ENCODE measurements around the gene MTG1.

The MTG1 gene

DNA sequence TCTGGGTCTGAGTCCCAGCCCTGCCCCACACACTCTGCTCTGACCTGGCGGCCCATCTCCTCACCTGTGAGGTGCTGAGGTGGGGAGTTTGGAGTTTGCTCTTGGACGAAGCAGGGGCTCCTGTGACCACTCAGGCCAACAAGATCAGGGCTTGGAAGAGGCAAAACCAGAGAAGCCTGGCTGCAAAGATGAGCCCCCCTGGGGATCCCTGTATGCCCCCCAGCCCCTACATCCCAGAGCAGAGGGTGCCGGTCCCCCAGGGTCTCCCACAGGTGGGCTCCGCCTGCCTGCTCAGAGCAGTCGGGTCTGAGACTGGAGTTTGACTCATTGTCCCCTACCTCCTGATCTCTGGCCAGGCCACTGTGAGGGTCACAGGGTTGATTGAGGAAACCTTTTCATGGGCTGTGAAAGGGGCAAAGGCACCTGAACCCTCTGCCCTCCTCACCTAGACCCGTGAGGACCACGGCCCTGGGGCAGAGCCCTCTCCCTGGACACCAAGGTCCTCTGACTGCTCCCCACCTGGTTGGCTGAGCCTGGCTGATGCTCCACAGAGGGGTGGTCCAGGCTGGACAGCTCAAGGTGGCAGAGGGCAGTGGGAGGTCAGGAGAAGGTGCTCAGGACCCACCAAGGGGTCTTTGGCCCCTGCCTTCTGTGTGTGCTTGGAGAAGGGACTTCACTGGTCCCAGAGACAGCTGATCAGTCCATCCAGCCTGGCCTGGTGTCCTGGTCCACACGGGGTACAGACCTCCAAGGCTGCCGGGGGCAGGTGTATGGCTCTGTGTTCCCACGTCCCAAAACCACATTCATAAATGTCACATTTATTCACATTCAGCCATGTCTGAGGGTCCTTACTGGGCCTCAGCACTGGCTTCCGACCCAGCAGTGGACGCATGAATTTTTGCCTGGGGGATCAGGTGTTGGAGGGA lies 50.6 kb downstream of the MTG1 start:
- no peak overlapping the region for H3K9ac ChIP-seq (ENCODE audit: low read depth, low read length, poor library complexity, severe bottlenecking)
- TF ChIP-seq, protein P1, sequence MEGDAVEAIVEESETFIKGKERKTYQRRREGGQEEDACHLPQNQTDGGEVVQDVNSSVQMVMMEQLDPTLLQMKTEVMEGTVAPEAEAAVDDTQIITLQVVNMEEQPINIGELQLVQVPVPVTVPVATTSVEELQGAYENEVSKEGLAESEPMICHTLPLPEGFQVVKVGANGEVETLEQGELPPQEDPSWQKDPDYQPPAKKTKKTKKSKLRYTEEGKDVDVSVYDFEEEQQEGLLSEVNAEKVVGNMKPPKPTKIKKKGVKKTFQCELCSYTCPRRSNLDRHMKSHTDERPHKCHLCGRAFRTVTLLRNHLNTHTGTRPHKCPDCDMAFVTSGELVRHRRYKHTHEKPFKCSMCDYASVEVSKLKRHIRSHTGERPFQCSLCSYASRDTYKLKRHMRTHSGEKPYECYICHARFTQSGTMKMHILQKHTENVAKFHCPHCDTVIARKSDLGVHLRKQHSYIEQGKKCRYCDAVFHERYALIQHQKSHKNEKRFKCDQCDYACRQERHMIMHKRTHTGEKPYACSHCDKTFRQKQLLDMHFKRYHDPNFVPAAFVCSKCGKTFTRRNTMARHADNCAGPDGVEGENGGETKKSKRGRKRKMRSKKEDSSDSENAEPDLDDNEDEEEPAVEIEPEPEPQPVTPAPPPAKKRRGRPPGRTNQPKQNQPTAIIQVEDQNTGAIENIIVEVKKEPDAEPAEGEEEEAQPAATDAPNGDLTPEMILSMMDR (conservative IDR thresholded peaks at IDR 0.05; ENCODE audit: low read length): no peak
- TF ChIP-seq EZH2phosphoT487 (IDR thresholded peaks at IDR 0.05; ENCODE audit: borderline replicate concordance): no peak
- H3K9me3 ChIP-seq (ENCODE audit: insufficient read depth, low read depth, low read length): peaks cover 15% of the 10 kb centered on the region; the same call in 1 of the 2 replicates

DNA sequence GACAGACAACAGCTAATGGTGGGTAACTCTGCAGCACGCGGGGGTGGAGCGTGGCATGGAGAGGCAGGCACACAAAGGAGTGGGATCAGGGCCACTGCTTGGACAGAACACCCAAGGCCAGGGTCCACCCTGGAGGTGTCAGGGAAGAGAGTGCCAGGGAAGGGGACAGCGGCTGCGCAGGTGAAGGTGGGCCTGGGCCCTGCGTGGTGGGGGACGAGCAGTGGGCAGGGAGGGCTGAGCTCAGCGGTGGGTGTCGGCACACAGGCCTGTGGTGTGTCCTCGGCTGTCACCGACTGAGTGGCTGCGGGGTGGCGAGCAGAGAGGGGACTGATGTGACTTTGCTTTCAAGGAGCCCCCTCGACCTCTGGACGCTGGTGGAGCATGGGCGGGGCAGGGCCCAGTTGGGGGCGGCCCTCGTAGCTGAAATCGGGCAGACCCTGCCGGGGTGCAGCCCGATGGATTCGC lies 51.3 kb downstream of the MTG1 start:
- Histone ChIP-seq H3K9me2 (replicated peaks; ENCODE audit: low read depth, low read length) (no peaks in the 10 kb centered on the region), H3F3A (ENCODE audit: low read depth) (no peaks in the 10 kb centered on the region), H3K4me3 (ENCODE audit: low read length, poor library complexity, severe bottlenecking) (no peak overlapping the region), H3K36me3 (ENCODE audit: insufficient read depth, low read length) (no peaks in the 10 kb centered on the region), H3K27me3 (ENCODE audit: insufficient read depth, low read length, poor library complexity, severe bottlenecking) (peaks cover 5% of the 10 kb centered on the region), H4K20me1 (ENCODE audit: insufficient read depth, low read length, poor library complexity, severe bottlenecking) (no peaks in the 10 kb centered on the region), H3K9ac (ENCODE audit: low read depth, low read length, poor library complexity, severe bottlenecking) (no peak overlapping the region), H3K79me2 (ENCODE audit: insufficient read depth, low read length) (no peaks in the 10 kb centered on the region), H2AFZ (ENCODE audit: low read length) (no peak overlapping the region), H3K4me1 (ENCODE audit: insufficient read depth, low read length, poor library complexity, severe bottlenecking) (peaks cover 29% of the 10 kb centered on the region), H3K9me3 (ENCODE audit: insufficient read depth, low read depth, low read length) (peaks cover 15% of the 10 kb centered on the region; the same call in 1 of the 2 replicates), H3K4me2 (ENCODE audit: low read depth, low read length, poor library complexity, severe bottlenecking) (no peak overlapping the region)
- TF ChIP-seq, protein P1 (conservative IDR thresholded peaks at IDR 0.05; ENCODE audit: low read length): no peak
- TF ChIP-seq EZH2phosphoT487 (IDR thresholded peaks at IDR 0.05; ENCODE audit: borderline replicate concordance): no peak

More for the DNA sequence above, 50.6 kb downstream of the MTG1 start:
- no peaks in the 10 kb centered on the region for H4K20me1 ChIP-seq (ENCODE audit: insufficient read depth, low read length, poor library complexity, severe bottlenecking)
- peaks cover 5% of the 10 kb centered on the region for H3K27me3 ChIP-seq (ENCODE audit: insufficient read depth, low read length, poor library complexity, severe bottlenecking)
- no peaks in the 10 kb centered on the region for H3K9me2 ChIP-seq (replicated peaks; ENCODE audit: low read depth, low read length)
- no peak overlapping the region for H3K4me3 ChIP-seq (ENCODE audit: low read length, poor library complexity, severe bottlenecking)
- H3K79me2 ChIP-seq (ENCODE audit: insufficient read depth, low read length): no peaks in the 10 kb centered on the region
- no peak overlapping the region for H3K4me2 ChIP-seq (ENCODE audit: low read depth, low read length, poor library complexity, severe bottlenecking)
- H3K36me3 ChIP-seq (ENCODE audit: insufficient read depth, low read length): no peaks in the 10 kb centered on the region
- peaks cover 36% of the 10 kb centered on the region for H3K4me1 ChIP-seq (ENCODE audit: insufficient read depth, low read length, poor library complexity, severe bottlenecking)
- H2AFZ ChIP-seq (ENCODE audit: low read length): no peak overlapping the region
- H3F3A ChIP-seq (ENCODE audit: low read depth): no peaks in the 10 kb centered on the region

DNA sequence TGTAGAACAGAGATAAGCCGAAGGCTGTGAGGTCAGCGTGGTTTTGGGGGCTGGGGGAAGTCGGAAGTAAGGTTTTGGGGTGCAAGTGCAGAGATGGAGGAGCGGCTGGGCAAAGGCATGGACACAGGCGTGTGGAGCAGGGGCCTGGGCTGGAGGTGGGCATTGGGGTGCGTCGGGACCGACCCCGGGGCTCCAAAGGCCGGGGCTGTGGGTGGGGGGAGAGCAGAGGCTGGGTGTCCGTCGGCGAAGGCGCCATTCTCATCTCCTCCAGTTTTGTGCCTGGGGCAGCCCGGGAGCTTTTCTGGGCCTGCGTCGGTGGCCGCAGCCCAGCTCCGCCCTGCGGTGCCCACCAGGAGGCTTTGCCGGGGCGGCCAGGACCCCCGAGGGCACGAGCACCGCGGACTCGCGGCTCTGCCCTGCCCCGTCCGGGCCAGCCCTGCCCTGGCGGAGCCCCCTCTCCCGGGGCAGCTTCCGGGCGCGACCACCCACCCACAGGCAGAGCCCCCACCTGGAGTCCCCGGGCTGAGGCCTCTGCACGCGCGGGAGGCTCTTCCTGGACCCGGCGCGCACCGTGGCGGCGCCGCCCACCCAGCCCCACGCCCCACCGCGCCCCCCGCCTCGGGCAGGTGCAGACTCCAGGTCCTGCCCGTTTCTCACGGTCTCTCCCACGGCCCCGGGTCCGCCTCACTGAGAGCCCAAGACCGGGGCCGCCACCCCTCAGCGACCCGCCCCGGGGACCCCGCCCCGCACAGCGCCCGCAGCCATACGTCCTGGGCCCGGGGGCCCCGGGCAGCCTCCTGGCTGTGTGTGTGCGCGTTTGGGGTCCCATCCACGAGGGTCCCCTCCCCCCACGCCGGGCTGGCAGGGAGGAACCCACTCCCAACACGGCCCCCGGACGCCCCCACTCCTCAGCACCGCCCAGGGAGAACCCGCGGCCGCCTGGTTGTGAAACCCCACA lies 52.1 kb downstream of the MTG1 start:
- no peaks in the 10 kb centered on the region for H4K20me1 ChIP-seq (ENCODE audit: insufficient read depth, low read length, poor library complexity, severe bottlenecking)
- TF ChIP-seq, protein P1 (conservative IDR thresholded peaks at IDR 0.05; ENCODE audit: low read length): no peak
- TF ChIP-seq EZH2phosphoT487 (IDR thresholded peaks at IDR 0.05; ENCODE audit: borderline replicate concordance): no peak
- H2AFZ ChIP-seq (ENCODE audit: low read length): no peak overlapping the region
- H3K9me2 ChIP-seq (replicated peaks; ENCODE audit: low read depth, low read length): no peaks in the 10 kb centered on the region
- no peaks in the 10 kb centered on the region for H3K79me2 ChIP-seq (ENCODE audit: insufficient read depth, low read length)
- no peaks in the 10 kb centered on the region for H3K36me3 ChIP-seq (ENCODE audit: insufficient read depth, low read length)
- H3K9me3 ChIP-seq (ENCODE audit: insufficient read depth, low read depth, low read length): peaks cover 15% of the 10 kb centered on the region; the same call in 1 of the 2 replicates
- H3K4me3 ChIP-seq (ENCODE audit: low read length, poor library complexity, severe bottlenecking): no peak overlapping the region
- H3K4me2 ChIP-seq (ENCODE audit: low read depth, low read length, poor library complexity, severe bottlenecking): no peak overlapping the region
- H3K9ac ChIP-seq (ENCODE audit: low read depth, low read length, poor library complexity, severe bottlenecking): no peak overlapping the region
- peaks cover 23% of the 10 kb centered on the region for H3K4me1 ChIP-seq (ENCODE audit: insufficient read depth, low read length, poor library complexity, severe bottlenecking)
- H3K27me3 ChIP-seq (ENCODE audit: insufficient read depth, low read length, poor library complexity, severe bottlenecking): peaks cover 5% of the 10 kb centered on the region
- H3F3A ChIP-seq (ENCODE audit: low read depth): no peaks in the 10 kb centered on the region

All from Loucy (cell line).